ENCODE data around the gene IFI27L2. TPM values are rescaled to one million over a fixed set of nuclear protein-coding genes. Genes with fewer than 3 reads are reported as not detected.

IFI27L2 gene
- polyA plus RNA-seq, 1 donor from 2014 or later: 23.7 TPM

- no peaks in the 10 kb centered on the region for H4K20me1 ChIP-seq (ENCODE audit: insufficient read depth)
- H3K27ac ChIP-seq (ENCODE audit: low read length): no peak overlapping the region
- no peak overlapping the region for H2AFZ ChIP-seq (ENCODE audit: low read depth, low read length)
- no peaks in the 10 kb centered on the region for H3K9me3 ChIP-seq (ENCODE audit: low read length)
- no peaks in the 10 kb centered on the region for H3K27me3 ChIP-seq (ENCODE audit: insufficient read depth, low read depth, low read length)
- H3K9me2 ChIP-seq (ENCODE audit: insufficient read depth, low read length): no peaks in the 10 kb centered on the region
- no peaks in the 10 kb centered on the region for H3F3A ChIP-seq (ENCODE audit: insufficient read depth, low read length, poor library complexity, severe bottlenecking)
- H3K4me2 ChIP-seq (ENCODE audit: low read length): no peak overlapping the region
- no peaks in the 10 kb centered on the region for H3K36me3 ChIP-seq (ENCODE audit: insufficient read depth, low read length)
- no peaks in the 10 kb centered on the region for H3K79me2 ChIP-seq (replicated peaks; ENCODE audit: insufficient read depth, low read length)
- H3K4me3 ChIP-seq (ENCODE audit: low read length): no peak overlapping the region
- TF ChIP-seq EZH2 (IDR thresholded peaks at IDR 0.05; ENCODE audit: borderline replicate concordance, insufficient read depth, low read length, poor library complexity, severe bottlenecking) (no peak), RAD21 (conservative IDR thresholded peaks at IDR 0.05) (no peak), SMC3 (conservative IDR thresholded peaks at IDR 0.05; ENCODE audit: poor library complexity) (no peak), TAF1 (IDR thresholded peaks at IDR 0.05; ENCODE audit: low read depth) (no peak), REST (IDR thresholded peaks at IDR 0.05; ENCODE audit: borderline replicate concordance) (no peak), MXI1 (conservative IDR thresholded peaks at IDR 0.05; ENCODE audit: poor library complexity, severe bottlenecking) (no peak), POLR2AphosphoS5 (IDR thresholded peaks at IDR 0.05) (no peak), EP300 (conservative IDR thresholded peaks at IDR 0.05; ENCODE audit: poor library complexity, severe bottlenecking) (no peak)
- TF ChIP-seq, protein P1, sequence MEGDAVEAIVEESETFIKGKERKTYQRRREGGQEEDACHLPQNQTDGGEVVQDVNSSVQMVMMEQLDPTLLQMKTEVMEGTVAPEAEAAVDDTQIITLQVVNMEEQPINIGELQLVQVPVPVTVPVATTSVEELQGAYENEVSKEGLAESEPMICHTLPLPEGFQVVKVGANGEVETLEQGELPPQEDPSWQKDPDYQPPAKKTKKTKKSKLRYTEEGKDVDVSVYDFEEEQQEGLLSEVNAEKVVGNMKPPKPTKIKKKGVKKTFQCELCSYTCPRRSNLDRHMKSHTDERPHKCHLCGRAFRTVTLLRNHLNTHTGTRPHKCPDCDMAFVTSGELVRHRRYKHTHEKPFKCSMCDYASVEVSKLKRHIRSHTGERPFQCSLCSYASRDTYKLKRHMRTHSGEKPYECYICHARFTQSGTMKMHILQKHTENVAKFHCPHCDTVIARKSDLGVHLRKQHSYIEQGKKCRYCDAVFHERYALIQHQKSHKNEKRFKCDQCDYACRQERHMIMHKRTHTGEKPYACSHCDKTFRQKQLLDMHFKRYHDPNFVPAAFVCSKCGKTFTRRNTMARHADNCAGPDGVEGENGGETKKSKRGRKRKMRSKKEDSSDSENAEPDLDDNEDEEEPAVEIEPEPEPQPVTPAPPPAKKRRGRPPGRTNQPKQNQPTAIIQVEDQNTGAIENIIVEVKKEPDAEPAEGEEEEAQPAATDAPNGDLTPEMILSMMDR (IDR thresholded peaks at IDR 0.05; ENCODE audit: poor library complexity, severe bottlenecking): no peak
- H3K9ac ChIP-seq (ENCODE audit: low read length): no peak overlapping the region
These were observed 39.9 kb downstream of the IFI27L2 start for GRCh38 chr14:94089479-94089878.

DNA sequence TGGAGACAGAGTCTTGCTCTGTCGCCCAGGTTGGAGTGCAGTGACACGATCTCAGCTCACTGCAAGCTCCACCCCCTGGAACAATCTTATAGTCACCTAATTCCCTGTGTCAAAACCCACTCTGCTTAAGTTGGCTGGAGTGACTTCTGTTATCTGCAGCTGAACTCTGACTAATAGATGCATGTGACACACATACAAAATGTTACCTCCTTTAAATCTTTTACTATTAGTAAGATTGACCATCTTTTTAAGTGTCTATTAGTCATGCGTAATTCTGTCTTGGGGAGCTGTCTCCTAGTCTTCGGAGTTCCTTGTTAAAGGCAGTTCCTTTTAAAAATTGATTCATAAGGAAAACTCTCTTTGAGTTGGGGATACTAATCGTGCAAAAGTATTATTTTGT lies 40.9 kb downstream of the IFI27L2 start:
- Histone ChIP-seq H2AFZ (ENCODE audit: low read depth, low read length) (no peak overlapping the region), H3K27ac (ENCODE audit: low read length) (no peak overlapping the region), H3K79me2 (replicated peaks; ENCODE audit: insufficient read depth, low read length) (no peaks in the 10 kb centered on the region), H3K9ac (ENCODE audit: low read length) (no peak overlapping the region), H3K9me2 (ENCODE audit: insufficient read depth, low read length) (no peaks in the 10 kb centered on the region), H3K27me3 (ENCODE audit: insufficient read depth, low read depth, low read length) (no peaks in the 10 kb centered on the region), H3K9me3 (ENCODE audit: low read length) (no peaks in the 10 kb centered on the region), H3K4me2 (ENCODE audit: low read length) (no peak overlapping the region), H3K36me3 (ENCODE audit: insufficient read depth, low read length) (no peaks in the 10 kb centered on the region), H4K20me1 (ENCODE audit: insufficient read depth) (no peaks in the 10 kb centered on the region), H3F3A (ENCODE audit: insufficient read depth, low read length, poor library complexity, severe bottlenecking) (no peaks in the 10 kb centered on the region), H3K4me3 (ENCODE audit: low read length) (no peak overlapping the region)
- TF ChIP-seq SMC3 (conservative IDR thresholded peaks at IDR 0.05; ENCODE audit: poor library complexity): no peak
- no peak for TF ChIP-seq RAD21 (conservative IDR thresholded peaks at IDR 0.05)
- TF ChIP-seq MXI1 (conservative IDR thresholded peaks at IDR 0.05; ENCODE audit: poor library complexity, severe bottlenecking): no peak
- TF ChIP-seq REST (IDR thresholded peaks at IDR 0.05; ENCODE audit: borderline replicate concordance): no peak
- TF ChIP-seq EZH2 (IDR thresholded peaks at IDR 0.05; ENCODE audit: borderline replicate concordance, insufficient read depth, low read length, poor library complexity, severe bottlenecking): no peak
- TF ChIP-seq, protein P1 (IDR thresholded peaks at IDR 0.05; ENCODE audit: poor library complexity, severe bottlenecking): no peak
- TF ChIP-seq EP300 (conservative IDR thresholded peaks at IDR 0.05; ENCODE audit: poor library complexity, severe bottlenecking): no peak
- no peak for TF ChIP-seq POLR2AphosphoS5 (IDR thresholded peaks at IDR 0.05)
- no peak for TF ChIP-seq TAF1 (IDR thresholded peaks at IDR 0.05; ENCODE audit: low read depth)

Measured in neural cell (in vitro differentiated cells).